ENCODE results near the gene ITSN2. TPM values are rescaled to one million over a fixed set of nuclear protein-coding genes. Genes with fewer than 3 reads are reported as not detected.

ITSN2 gene
- total RNA-seq, 2 donors from 2014 or later: 12.6 to 16.8 TPM

GRCh38 chr2:24353364-24353763 is 7.0 kb downstream of the ITSN2 start:
- peaks cover 2% of the 10 kb centered on the region for H3K27me3 Mint-ChIP-seq (ENCODE audit: insufficient read depth)
- Histone ChIP-seq H3K9me3 (ENCODE audit: control insufficient read depth, low read length) (no peaks in the 10 kb centered on the region), H3K4me1 (ENCODE audit: control insufficient read depth, insufficient read depth, low read length) (no peaks in the 10 kb centered on the region), H3K27me3 (ENCODE audit: control insufficient read depth, insufficient read depth, low read length, poor library complexity, severe bottlenecking) (no peaks in the 10 kb centered on the region), H3K27ac (ENCODE audit: low read depth, low read length) (no peak overlapping the region), H3K36me3 (ENCODE audit: control insufficient read depth, insufficient read depth, low read length) (no peaks in the 10 kb centered on the region), H3K4me3 (ENCODE audit: low read length) (no peak overlapping the region), H3K9ac (ENCODE audit: extremely low read depth, low read length, poor library complexity, severe bottlenecking) (no peak overlapping the region)
- H3K9me3 Mint-ChIP-seq: no peaks in the 10 kb centered on the region
- peaks cover 11% of the 10 kb centered on the region for H3K4me1 Mint-ChIP-seq
- no peak overlapping the region for H3K4me3 Mint-ChIP-seq
- no peak overlapping the region for H3K27ac Mint-ChIP-seq
- WGBS, 2 experiments (ENCODE audit: insufficient coverage in 1 of 2, insufficient read length in 1 of 2): 70 to 75% methylated on average over 5 of the region's 5 CpGs
- DNase-seq: no peak
- peaks cover 3% of the 10 kb centered on the region for H3K36me3 Mint-ChIP-seq (ENCODE audit: low read depth)
- no peak for TF ChIP-seq CTCF (conservative IDR thresholded peaks at IDR 0.05)

DNA sequence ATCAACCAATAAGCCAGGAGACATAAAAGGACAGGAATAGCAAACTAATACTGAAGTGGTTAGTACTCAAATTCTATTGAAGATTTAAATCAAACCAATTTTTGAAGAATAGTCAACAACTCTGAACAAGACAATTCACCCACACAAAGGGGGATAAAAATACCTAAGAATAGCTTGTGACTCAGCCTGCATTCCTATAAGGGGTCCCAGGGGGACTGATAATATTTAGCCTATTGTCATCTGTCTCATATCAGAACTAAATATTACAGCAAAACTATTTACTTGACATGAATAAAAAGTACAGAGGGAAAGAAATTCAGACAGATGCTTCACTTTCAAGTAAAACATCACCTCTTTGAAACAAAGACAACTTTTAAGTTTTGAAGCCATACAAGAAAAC is 7.7 kb downstream of the ITSN2 start:
- peaks cover 11% of the 10 kb centered on the region for H3K4me1 Mint-ChIP-seq
- H3K9me3 Mint-ChIP-seq: no peaks in the 10 kb centered on the region
- H3K27me3 Mint-ChIP-seq (ENCODE audit: insufficient read depth): no peaks in the 10 kb centered on the region
- H3K9ac ChIP-seq (ENCODE audit: extremely low read depth, low read length, poor library complexity, severe bottlenecking): no peak overlapping the region
- no peaks in the 10 kb centered on the region for H3K36me3 ChIP-seq (ENCODE audit: control insufficient read depth, insufficient read depth, low read length)
- no peaks in the 10 kb centered on the region for H3K4me1 ChIP-seq (ENCODE audit: control insufficient read depth, insufficient read depth, low read length)
- no peaks in the 10 kb centered on the region for H3K9me3 ChIP-seq (ENCODE audit: control insufficient read depth, low read length)
- H3K27ac ChIP-seq (ENCODE audit: low read depth, low read length): no peak overlapping the region
- H3K27me3 ChIP-seq (ENCODE audit: control insufficient read depth, insufficient read depth, low read length, poor library complexity, severe bottlenecking): no peaks in the 10 kb centered on the region
- H3K4me3 ChIP-seq (ENCODE audit: low read length): no peak overlapping the region
- no peak overlapping the region for H3K4me3 Mint-ChIP-seq
- H3K27ac Mint-ChIP-seq: no peak overlapping the region
- no peak for TF ChIP-seq CTCF (conservative IDR thresholded peaks at IDR 0.05)
- DNase-seq: no peak
- peaks cover 3% of the 10 kb centered on the region for H3K36me3 Mint-ChIP-seq (ENCODE audit: low read depth)

DNA sequence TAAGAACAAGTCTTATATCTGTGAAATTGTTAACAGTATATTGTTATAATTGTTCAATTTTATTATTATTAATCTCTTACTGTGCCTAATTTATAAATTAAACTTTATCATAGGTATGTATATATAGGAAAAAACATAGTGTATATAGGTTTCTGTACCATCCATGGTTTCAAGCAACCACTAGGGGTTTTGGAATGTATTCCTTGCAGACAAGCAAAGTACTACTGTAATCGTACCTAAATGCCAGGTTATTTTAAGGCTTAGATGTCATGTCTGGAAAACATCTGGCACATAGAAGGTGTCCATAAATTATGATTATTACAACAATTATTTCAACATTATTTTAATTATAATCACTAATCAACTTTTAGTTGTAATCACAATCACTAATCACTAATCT is 8.4 kb downstream of the ITSN2 start:
- no peak overlapping the region for H3K27ac Mint-ChIP-seq
- Histone ChIP-seq H3K27ac (ENCODE audit: low read depth, low read length) (no peak overlapping the region), H3K36me3 (ENCODE audit: control insufficient read depth, insufficient read depth, low read length) (no peaks in the 10 kb centered on the region), H3K9ac (ENCODE audit: extremely low read depth, low read length, poor library complexity, severe bottlenecking) (no peak overlapping the region), H3K27me3 (ENCODE audit: control insufficient read depth, insufficient read depth, low read length, poor library complexity, severe bottlenecking) (no peaks in the 10 kb centered on the region), H3K4me1 (ENCODE audit: control insufficient read depth, insufficient read depth, low read length) (no peaks in the 10 kb centered on the region), H3K4me3 (ENCODE audit: low read length) (no peak overlapping the region), H3K9me3 (ENCODE audit: control insufficient read depth, low read length) (no peaks in the 10 kb centered on the region)
- WGBS, 2 experiments (ENCODE audit: insufficient coverage in 1 of 2, insufficient read length in 1 of 2): 100% methylated on average over 1 of the region's 1 CpG; no CpG with 5 or more reads in 1 of the 2 experiments
- no peak overlapping the region for H3K4me3 Mint-ChIP-seq
- no peaks in the 10 kb centered on the region for H3K36me3 Mint-ChIP-seq (ENCODE audit: low read depth)
- H3K4me1 Mint-ChIP-seq: peaks cover 11% of the 10 kb centered on the region
- DNase-seq: no peak
- peak; percentile 72 for TF ChIP-seq CTCF (conservative IDR thresholded peaks at IDR 0.05)
- H3K9me3 Mint-ChIP-seq: no peaks in the 10 kb centered on the region
- H3K27me3 Mint-ChIP-seq (ENCODE audit: insufficient read depth): no peaks in the 10 kb centered on the region

All from endodermal cell (in vitro differentiated cells).